ENCODE measurements around the gene KRTAP13-3.

The KRTAP13-3 gene

GRCh38 chr21:30425826-30426225 is at the start of gene KRTAP13-3:
Gene KRTAP13-3, minus strand, starts transcription at chr21:30425926. Its CDS starts 14 bp downstream, at chr21:30425912.
- DNase-seq (ENCODE audit: low read depth): no peak

GRCh38 chr21:30468900-30469714 is 43.4 kb upstream of the KRTAP13-3 start:
- no peak for DNase-seq (ENCODE audit: low read depth)

GRCh38 chr21:30463713-30464112 is 38.0 kb upstream of the KRTAP13-3 start:
- no peak for DNase-seq (ENCODE audit: low read depth)

- DNase-seq (ENCODE audit: low read depth): no peak
Observed at GRCh38 chr21:30448514-30448913, 22.8 kb upstream of the KRTAP13-3 start.

- no peak for DNase-seq (ENCODE audit: low read depth)
Observed at GRCh38 chr21:30447056-30447455, 21.3 kb upstream of the KRTAP13-3 start.

- no peak for DNase-seq (ENCODE audit: low read depth)
Observed at GRCh38 chr21:30444204-30444603, 18.5 kb upstream of the KRTAP13-3 start.

GRCh38 chr21:30443226-30443625 is 17.5 kb upstream of the KRTAP13-3 start:
- DNase-seq (ENCODE audit: low read depth): no peak

GRCh38 chr21:30439975-30440374 is 14.2 kb upstream of the KRTAP13-3 start, which contains the start of gene KRTAP15-1:
Gene KRTAP15-1, plus strand, starts transcription at chr21:30440275. Its CDS starts 53 bp downstream, at chr21:30440328.
- no peak for DNase-seq (ENCODE audit: low read depth)

- DNase-seq (ENCODE audit: low read depth): no peak
Observed at GRCh38 chr21:30437010-30437565, 11.4 kb upstream of the KRTAP13-3 start.

- peak; percentile 1 for DNase-seq (ENCODE audit: low read depth)
Observed at GRCh38 chr21:30434033-30434631, 8.4 kb upstream of the KRTAP13-3 start.

GRCh38 chr21:30430170-30430655 is 4.5 kb upstream of the KRTAP13-3 start, which contains the start of gene KRTAP13-4:
Gene KRTAP13-4, plus strand, starts transcription at chr21:30430220. Its CDS starts 56 bp downstream, at chr21:30430276.
- no peak for DNase-seq (ENCODE audit: low read depth)

- DNase-seq (ENCODE audit: low read depth): no peak
Observed at GRCh38 chr21:30426731-30427130, 1.0 kb upstream of the KRTAP13-3 start.

GRCh38 chr21:30415993-30416392 is 9.7 kb downstream of the KRTAP13-3 start:
- DNase-seq (ENCODE audit: low read depth): no peak

- DNase-seq (ENCODE audit: low read depth): peak; percentile 19
Observed at GRCh38 chr21:30408782-30409494, 16.8 kb downstream of the KRTAP13-3 start.

- DNase-seq (ENCODE audit: low read depth): no peak
Observed at GRCh38 chr21:30395731-30396130, 30.0 kb downstream of the KRTAP13-3 start, which contains the start of gene KRTAP13-1. Gene KRTAP13-1, plus strand, starts transcription at chr21:30396031. Its CDS starts 56 bp downstream, at chr21:30396087.

- no peak for DNase-seq (ENCODE audit: low read depth)
Observed at GRCh38 chr21:30391492-30392025, 34.2 kb downstream of the KRTAP13-3 start.

- no peak for DNase-seq (ENCODE audit: low read depth)
Observed at GRCh38 chr21:30382201-30382600, 43.5 kb downstream of the KRTAP13-3 start.

Measured in amniotic epithelial cell (primary cell).